HCT116 (cell line): ENCODE data around the gene RXFP4. TPM values are rescaled to one million over a fixed set of nuclear protein-coding genes. Genes with fewer than 3 reads are reported as not detected.

ENCODE experiments used
- ATAC-seq: fragments of 200-7000 bp; cut with Tn5 transposase; 2 replicates; pipeline ENCODE4 v1.9.1; 2020; ENCODE audit warnings: mild to moderate bottlenecking, moderate library complexity
- BruUV-seq: library from RNA; stranded (reverse); fragments of 400-500 nt; replicated peaks from 2 replicates; lab custom pipeline; 2021; lab: Mats Ljungman, UMichigan
- CTCF ChIA-PET: fragments of 300-600 bp; sonication (Branson Sonifier 250); formaldehyde crosslinking; loops from one replicate; lab custom pipeline; 2021; ENCODE audit warnings: antibody characterized with exemption; lab: Charles Lee
- POLR2A ChIA-PET: fragments of 300-600, 350-600 bp; sonication (Branson Sonifier 250); formaldehyde crosslinking; loops from one replicate; lab custom pipeline; 2021; ENCODE audit warnings: antibody characterized with exemption; lab: Charles Lee
- RAD21 ChIA-PET, 2 experiments: fragments of 300-600 bp; sonication (Branson Sonifier 250); formaldehyde crosslinking; loops; one replicate each; lab custom pipeline; 2023; ENCODE audit warnings: low total read pairs in 2 of 2; ENCODE audit not compliant: uncharacterized antibody in 2 of 2, unreplicated experiment in 2 of 2, low non-redundant PET in 1 of 2; lab: Charles Lee
- DNase-seq: peaks from one replicate; pipeline ENCODE4 v3.0.0-alpha.2; 2010; ENCODE audit warnings: low read depth, low spot score
- H2AFZ ChIP-seq: fragments of 200-600 bp; shearing (Covaris generic), sonication (generic); 2 replicates; pipeline ENCODE4 v1.6.1; 2017; ENCODE audit warnings: low read depth, mixed run types, mixed read lengths, antibody characterized with exemption, low read length; ENCODE audit not compliant: poor library complexity, severe bottlenecking
- H3K27ac ChIP-seq: 2 replicates; pipeline ENCODE4 v1.5.1; 2012; ENCODE audit warnings: low read depth, low read length
- H3K27me3 ChIP-seq: fragments of 200-600 bp; sonication (generic); 2 replicates; pipeline ENCODE4 v1.6.1; 2016; ENCODE audit warnings: mixed run types, low read length, mixed read lengths; ENCODE audit not compliant: insufficient read depth
- H3K36me3 ChIP-seq, 2 experiments: fragments of 200-500 bp in 1 of 2; fragments of 200-600 bp in 1 of 2; sonication (Bioruptor generic) in 1 of 2; sonication (generic) in 1 of 2; 2 replicates each; pipeline versions ENCODE4 v1.5.1 to v1.6.1; 2014 to 2016; ENCODE audit warnings: low read length in 2 of 2, inconsistent platforms in 1 of 2, mixed read lengths in 1 of 2, mixed run types in 1 of 2; ENCODE audit not compliant: insufficient read depth in 2 of 2, control insufficient read depth in 1 of 2
- H3K4me1 ChIP-seq, 2 experiments: fragments of 200-600 bp in 1 of 2; sonication (generic) in 1 of 2; 2 replicates each; pipeline versions ENCODE4 v1.5.1 to v1.6.1; 2012 to 2017; ENCODE audit warnings: low read length in 2 of 2, inconsistent platforms in 1 of 2, mild to moderate bottlenecking in 1 of 2, mixed read lengths in 1 of 2, mixed run types in 1 of 2, moderate library complexity in 1 of 2; ENCODE audit not compliant: insufficient read depth in 2 of 2, control insufficient read depth in 1 of 2
- H3K4me2 ChIP-seq: fragments of 200-600 bp; sonication (generic); 2 replicates; pipeline ENCODE4 v1.6.1; 2017; ENCODE audit warnings: mixed run types, low read length, mixed read lengths
- H3K4me3 ChIP-seq, 2 experiments: fragments of 200-600 bp in 1 of 2; sonication (generic) in 1 of 2; replicated peaks in 1 of 2; 2 replicates each; pipeline ENCODE4 v1.5.1; 2011 to 2016; ENCODE audit warnings: low read length in 2 of 2, control low read depth in 1 of 2, low read depth in 1 of 2, mild to moderate bottlenecking in 1 of 2, mixed read lengths in 1 of 2, mixed run types in 1 of 2
- H3K79me2 ChIP-seq: fragments of 200-600 bp; sonication (generic); 2 replicates; pipeline ENCODE4 v1.6.1; 2017; ENCODE audit warnings: mild to moderate bottlenecking, mixed run types, low read length, moderate library complexity, mixed read lengths; ENCODE audit not compliant: insufficient read depth
- H3K9ac ChIP-seq: fragments of 200-600 bp; sonication (generic); 2 replicates; pipeline ENCODE4 v1.6.1; 2016; ENCODE audit warnings: low read length, mixed read lengths
- H3K9me2 ChIP-seq: fragments of 200-600 bp; sonication (generic), shearing (Covaris generic); 2 replicates; pipeline ENCODE4 v1.6.1; 2017; ENCODE audit warnings: mixed run types, mild to moderate bottlenecking, moderate library complexity; ENCODE audit not compliant: insufficient read depth
- H3K9me3 ChIP-seq, 2 experiments: fragments of 200-500 bp in 1 of 2; fragments of 200-600 bp in 1 of 2; sonication (Bioruptor generic) in 1 of 2; sonication (generic) in 1 of 2; 2 replicates each; pipeline ENCODE4 v1.6.1; 2014 to 2017; ENCODE audit warnings: low read length in 2 of 2, mixed read lengths in 2 of 2, inconsistent platforms in 1 of 2, low read depth in 1 of 2, mild to moderate bottlenecking in 1 of 2, mixed run types in 1 of 2, moderate library complexity in 1 of 2; ENCODE audit not compliant: control insufficient read depth in 1 of 2, insufficient read depth in 1 of 2
- H4K20me1 ChIP-seq: fragments of 200-600 bp; sonication (generic), shearing (Covaris generic); 2 replicates; pipeline ENCODE4 v1.6.1; 2017; ENCODE audit warnings: mixed run types, mild to moderate bottlenecking, moderate library complexity; ENCODE audit not compliant: insufficient read depth
- CEBPB ChIP-seq: IDR thresholded peaks from 2 replicates; pipeline ENCODE4 v1.6.1; 2012; ENCODE audit warnings: low read depth
- EGR1 ChIP-seq: IDR thresholded peaks from 2 replicates; pipeline ENCODE4 v1.6.1; 2012; ENCODE audit warnings: low read depth
- POLR2AphosphoS5 ChIP-seq: IDR thresholded peaks from 2 replicates; pipeline ENCODE4 v1.6.1; 2011; ENCODE audit warnings: mild to moderate bottlenecking, low read depth, low read length, moderate library complexity
- RAD21 ChIP-seq: IDR thresholded peaks from 2 replicates; pipeline ENCODE4 v1.6.1; 2012; ENCODE audit warnings: low read depth, mild to moderate bottlenecking
- SP1 ChIP-seq: IDR thresholded peaks from 2 replicates; pipeline ENCODE4 v1.6.1; 2012; ENCODE audit warnings: low read depth
- TCF7L2 ChIP-seq: IDR thresholded peaks from 2 replicates; pipeline ENCODE4 v1.7.0; 2011; ENCODE audit warnings: borderline replicate concordance, inconsistent platforms; ENCODE audit not compliant: insufficient read depth, insufficient read length; ENCODE audit errors: extremely low read depth
- YY1 ChIP-seq: IDR thresholded peaks from 2 replicates; pipeline ENCODE4 v1.6.1; 2011; ENCODE audit warnings: low read length, low read depth, moderate library complexity, mild to moderate bottlenecking; ENCODE audit not compliant: insufficient replicate concordance; ENCODE audit errors: extremely low read depth
- ZBTB33 ChIP-seq: IDR thresholded peaks from 2 replicates; pipeline ENCODE4 v1.6.1; 2011; ENCODE audit warnings: mild to moderate bottlenecking, low read length, moderate library complexity; ENCODE audit not compliant: insufficient replicate concordance; ENCODE audit errors: extremely low read depth
- ZFX ChIP-seq: fragments of 450-650 bp; IDR thresholded peaks from 2 replicates; pipeline ENCODE4 v1.6.1; 2017
- intact Hi-C: fragments of 100-400 bp; cut with micrococcal nuclease; formaldehyde crosslinking; loops from 2 replicates; pipeline ENCODE4 v1.10.0; 2022
- total RNA-seq: library from RNA; stranded (reverse); gene quantifications from one replicate; pipeline ENCODE4 v1.2.1, GENCODE V29; 2021; ENCODE audit not compliant: unreplicated experiment
- TF ChIP-seq, protein P1 (sequence below), 3 experiments: fragments of 200-600 bp in 1 of 3; sonication (generic) in 1 of 3; IDR thresholded peaks in 2 of 3; conservative IDR thresholded peaks in 1 of 3; 2 replicates each; pipeline ENCODE4 v1.5.1; 2012 to 2017; ENCODE audit warnings: low read depth in 2 of 3, low read length in 2 of 3, antibody characterized with exemption in 1 of 3, borderline replicate concordance in 1 of 3, control low read depth in 1 of 3, mild to moderate bottlenecking in 1 of 3, mixed read lengths in 1 of 3, mixed run types in 1 of 3, moderate library complexity in 1 of 3; ENCODE audit not compliant: insufficient read depth in 1 of 3
- TF ChIP-seq, protein P2 (sequence below): IDR thresholded peaks from 2 replicates; pipeline ENCODE4 v1.6.1; 2012; ENCODE audit warnings: low read depth

The RXFP4 gene
- total RNA-seq, 1 experiment from 2014 or later = 0.20 TPM

DNA sequence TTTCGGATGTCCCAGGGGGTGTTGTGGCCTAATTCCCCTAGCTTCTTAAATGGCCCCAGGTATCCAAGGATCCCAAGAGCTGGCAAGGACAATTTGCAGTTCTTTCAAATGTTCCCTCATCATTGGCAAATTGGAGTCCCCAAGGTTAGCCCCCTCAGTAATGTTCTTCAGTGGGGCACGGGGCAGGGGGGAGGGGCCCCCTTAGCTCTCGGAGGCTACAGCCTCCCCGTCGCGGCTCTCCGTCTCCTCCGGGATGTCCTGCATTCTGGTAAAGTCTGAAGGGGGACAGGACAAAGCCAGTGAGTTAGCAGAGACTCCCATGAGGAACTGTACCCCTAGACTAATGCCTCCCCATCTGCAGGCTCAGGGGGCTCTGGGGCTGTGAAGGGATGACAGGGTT is 6.3 kb downstream of the RXFP4 start:
- POLR2A ChIA-PET = interaction anchor here (2.2 kb wide), 1 partner anchor 31 kb away, joined by 7 read pairs; the partner anchor contains the start of gene ARHGEF2
- no peak overlapping the region for H3K4me3 ChIP-seq
- no peak for ATAC-seq
- H4K20me1 ChIP-seq = no peaks in the 10 kb centered on the region
- no peak overlapping the region for H3K4me2 ChIP-seq
- H3K9me3 ChIP-seq = no peaks in the 10 kb centered on the region
- peaks cover 13 to 31% of the 10 kb centered on the region in 2 experiments; a peak in 3 of 4 replicates for H3K4me1 ChIP-seq
- H2AFZ ChIP-seq = no peak overlapping the region
- H3K27ac ChIP-seq = no peak overlapping the region
- RAD21 ChIA-PET = no interaction called here
- TF ChIP-seq ZBTB33 (no peak), SP1 (no peak), ZFX (no peak), RAD21 (no peak), CEBPB (no peak), POLR2AphosphoS5 (no peak), YY1 (no peak), EGR1 (no peak), TCF7L2 (no peak)
- TF ChIP-seq, protein P1, sequence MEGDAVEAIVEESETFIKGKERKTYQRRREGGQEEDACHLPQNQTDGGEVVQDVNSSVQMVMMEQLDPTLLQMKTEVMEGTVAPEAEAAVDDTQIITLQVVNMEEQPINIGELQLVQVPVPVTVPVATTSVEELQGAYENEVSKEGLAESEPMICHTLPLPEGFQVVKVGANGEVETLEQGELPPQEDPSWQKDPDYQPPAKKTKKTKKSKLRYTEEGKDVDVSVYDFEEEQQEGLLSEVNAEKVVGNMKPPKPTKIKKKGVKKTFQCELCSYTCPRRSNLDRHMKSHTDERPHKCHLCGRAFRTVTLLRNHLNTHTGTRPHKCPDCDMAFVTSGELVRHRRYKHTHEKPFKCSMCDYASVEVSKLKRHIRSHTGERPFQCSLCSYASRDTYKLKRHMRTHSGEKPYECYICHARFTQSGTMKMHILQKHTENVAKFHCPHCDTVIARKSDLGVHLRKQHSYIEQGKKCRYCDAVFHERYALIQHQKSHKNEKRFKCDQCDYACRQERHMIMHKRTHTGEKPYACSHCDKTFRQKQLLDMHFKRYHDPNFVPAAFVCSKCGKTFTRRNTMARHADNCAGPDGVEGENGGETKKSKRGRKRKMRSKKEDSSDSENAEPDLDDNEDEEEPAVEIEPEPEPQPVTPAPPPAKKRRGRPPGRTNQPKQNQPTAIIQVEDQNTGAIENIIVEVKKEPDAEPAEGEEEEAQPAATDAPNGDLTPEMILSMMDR (IDR thresholded peaks at IDR 0.05 in 2 of 3, conservative IDR thresholded peaks at IDR 0.05 in 1 of 3; ENCODE audit: borderline replicate concordance in 1 of 3, insufficient read depth in 1 of 3, low read depth in 2 of 3, low read length in 2 of 3) = no peak
- TF ChIP-seq, protein P2, sequence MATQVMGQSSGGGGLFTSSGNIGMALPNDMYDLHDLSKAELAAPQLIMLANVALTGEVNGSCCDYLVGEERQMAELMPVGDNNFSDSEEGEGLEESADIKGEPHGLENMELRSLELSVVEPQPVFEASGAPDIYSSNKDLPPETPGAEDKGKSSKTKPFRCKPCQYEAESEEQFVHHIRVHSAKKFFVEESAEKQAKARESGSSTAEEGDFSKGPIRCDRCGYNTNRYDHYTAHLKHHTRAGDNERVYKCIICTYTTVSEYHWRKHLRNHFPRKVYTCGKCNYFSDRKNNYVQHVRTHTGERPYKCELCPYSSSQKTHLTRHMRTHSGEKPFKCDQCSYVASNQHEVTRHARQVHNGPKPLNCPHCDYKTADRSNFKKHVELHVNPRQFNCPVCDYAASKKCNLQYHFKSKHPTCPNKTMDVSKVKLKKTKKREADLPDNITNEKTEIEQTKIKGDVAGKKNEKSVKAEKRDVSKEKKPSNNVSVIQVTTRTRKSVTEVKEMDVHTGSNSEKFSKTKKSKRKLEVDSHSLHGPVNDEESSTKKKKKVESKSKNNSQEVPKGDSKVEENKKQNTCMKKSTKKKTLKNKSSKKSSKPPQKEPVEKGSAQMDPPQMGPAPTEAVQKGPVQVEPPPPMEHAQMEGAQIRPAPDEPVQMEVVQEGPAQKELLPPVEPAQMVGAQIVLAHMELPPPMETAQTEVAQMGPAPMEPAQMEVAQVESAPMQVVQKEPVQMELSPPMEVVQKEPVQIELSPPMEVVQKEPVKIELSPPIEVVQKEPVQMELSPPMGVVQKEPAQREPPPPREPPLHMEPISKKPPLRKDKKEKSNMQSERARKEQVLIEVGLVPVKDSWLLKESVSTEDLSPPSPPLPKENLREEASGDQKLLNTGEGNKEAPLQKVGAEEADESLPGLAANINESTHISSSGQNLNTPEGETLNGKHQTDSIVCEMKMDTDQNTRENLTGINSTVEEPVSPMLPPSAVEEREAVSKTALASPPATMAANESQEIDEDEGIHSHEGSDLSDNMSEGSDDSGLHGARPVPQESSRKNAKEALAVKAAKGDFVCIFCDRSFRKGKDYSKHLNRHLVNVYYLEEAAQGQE = no peak
- no peak overlapping the region for H3K9ac ChIP-seq
- no peaks in the 10 kb centered on the region for H3K79me2 ChIP-seq
- no peaks in the 10 kb centered on the region for H3K9me2 ChIP-seq
- peaks cover 33 to 49% of the 10 kb centered on the region in 2 experiments; a peak in 3 of 4 replicates for H3K36me3 ChIP-seq
- intact Hi-C loops = no loop called here
- BruUV-seq = no TSS peak
- no peak for DNase-seq
- CTCF ChIA-PET = no interaction called here
- no peaks in the 10 kb centered on the region for H3K27me3 ChIP-seq
